DOHH2 (cell line): Measurements from ENCODE around the gene TEX2.

Experiments used
- CTCF ChIP-seq: fragments of 200-600 bp; sonication (generic); IDR thresholded peaks from one replicate; pipeline ENCODE4 v1.5.1; 2014; ENCODE audit warnings: antibody characterized with exemption, mild to moderate bottlenecking, low read depth, low read length; ENCODE audit not compliant: poor library complexity, severe bottlenecking
- EZH2phosphoT487 ChIP-seq: fragments of 200-600 bp; sonication (generic); IDR thresholded peaks from 2 replicates; pipeline ENCODE4 v1.6.1; 2017; ENCODE audit warnings: borderline replicate concordance, mild to moderate bottlenecking, antibody characterized with exemption, low read length, moderate library complexity, mixed read lengths

GRCh38 chr17:64259426-64259825, 3.6 kb downstream of the TEX2 start:
- TF ChIP-seq CTCF, result no peak
- TF ChIP-seq EZH2phosphoT487, result no peak
